Activated CD4-positive, alpha-beta T cell treated with anti-CD3 and anti-CD28 coated beads, Interleukin-2, Interleukin-6, amounts not matched to agents 100 ng/mL and 50 ng/mL, durations not matched to agents 16 hours and 8 hours (primary cell): Measurements from ENCODE around the gene BRPF1.

Source experiments
- DNase-seq: peaks from one replicate; pipeline ENCODE4 v3.0.0-alpha.2; 2020

BRPF1 gene

GRCh38 chr3:9791790-9792404 lies 60.4 kb downstream of the BRPF1 start:
- no peak for DNase-seq

GRCh38 chr3:9792405-9793160 lies 61.0 kb downstream of the BRPF1 start, which contains the start of the genes ARPC4 and TADA3:
TSS of gene ARPC4 (plus strand) at chr3:9793082. CDS start at chr3:9793122, 40 bp downstream.
TSS of gene TADA3 (minus strand) at chr3:9792473. CDS start at chr3:9791466, 1,007 bp downstream.
- DNase-seq, result peak; percentile 95

GRCh38 chr3:9793161-9793781 lies 61.7 kb downstream of the BRPF1 start:
- peak; percentile 52 for DNase-seq

GRCh38 chr3:9794400-9794799 lies 62.9 kb downstream of the BRPF1 start:
- no peak for DNase-seq

- DNase-seq, result no peak
Observed at GRCh38 chr3:9795207-9795606, 63.7 kb downstream of the BRPF1 start.

- no peak for DNase-seq
Observed at GRCh38 chr3:9797196-9797945, 65.8 kb downstream of the BRPF1 start.
